ENCODE data around the gene LSM5. TPM values are rescaled to one million over a fixed set of nuclear protein-coding genes. Genes with fewer than 3 reads are reported as not detected.
A peak's percentile ranks its signal among the peaks of the same experiment; 100 is the strongest.
"Not testable (repeated sequence)": the region's sequence is repeated elsewhere in the genome, so short reads cannot be mapped to it uniquely, and the experiment has no call there.

Gene LSM5
- polyA plus RNA-seq, 2 of the 4 experiments (the other 2 are of a cell fraction): 128 to 158 TPM

GRCh38 chr7:32472015-32472414 lies 18.2 kb downstream of the LSM5 start:
- no peaks in the 10 kb centered on the region for H3K9me3 ChIP-seq
- FAIRE-seq (no peak), DNase-seq (ENCODE audit: low read depth in 1 of 2, low spot score in 1 of 2) (no peak), ATAC-seq (no peak)
- H3K4me2 ChIP-seq: no peak overlapping the region
- ChIA-PET CTCF (interaction anchor here (1.2 kb wide), 1 partner anchor 8 kb away, joined by 7 read pairs; no protein-coding TSS in a partner anchor), POLR2A (no interaction called here)
- H3K4me1 ChIP-seq: no peaks in the 10 kb centered on the region
- no peak overlapping the region for H3K4me3 ChIP-seq
- TF ChIP-seq GATA3 (IDR thresholded peaks at IDR 0.05; ENCODE audit: borderline replicate concordance): no peak
- no peak for TF ChIP-seq MAX (IDR thresholded peaks at IDR 0.05)
- TF ChIP-seq POLR2A (IDR thresholded peaks at IDR 0.05; ENCODE audit: low read length): no peak
- TF ChIP-seq POLR2AphosphoS2 (conservative IDR thresholded peaks at IDR 0.05; ENCODE audit: low read length): no peak
- TF ChIP-seq SMC3 (IDR thresholded peaks at IDR 0.05): no peak
- no peak for TF ChIP-seq PBX3 (IDR thresholded peaks at IDR 0.05)
- TF ChIP-seq RNF2 (IDR thresholded peaks at IDR 0.05; ENCODE audit: borderline replicate concordance, low read depth): no peak
- TF ChIP-seq RAD21 (conservative IDR thresholded peaks at IDR 0.05 in 1 of 2, IDR thresholded peaks at IDR 0.05 in 1 of 2): no peak
- no peak for TF ChIP-seq CEBPB (IDR thresholded peaks at IDR 0.05)
- TF ChIP-seq HDAC2 (IDR thresholded peaks at IDR 0.05): no peak
- no peak for TF ChIP-seq MAZ (IDR thresholded peaks at IDR 0.05; ENCODE audit: borderline replicate concordance, low read depth, low read length)
- TF ChIP-seq BHLHE40 (IDR thresholded peaks at IDR 0.05; ENCODE audit: low read depth, low read length): no peak
- no peak for TF ChIP-seq EP300 (IDR thresholded peaks at IDR 0.05)
- TF ChIP-seq ZFP36 (IDR thresholded peaks at IDR 0.05; ENCODE audit: borderline replicate concordance, partially characterized antibody): no peak
- TF ChIP-seq HOXB13 (CRISPR knock-in tag; IDR thresholded peaks at IDR 0.05; ENCODE audit: low read depth): no peak
- no peak for TF ChIP-seq SREBF2 (IDR thresholded peaks at IDR 0.05)
- no peak for TF ChIP-seq CHD4 (IDR thresholded peaks at IDR 0.05; ENCODE audit: borderline replicate concordance)
- TF ChIP-seq MAFK (IDR thresholded peaks at IDR 0.05; ENCODE audit: partially characterized antibody): no peak
- no peak for TF ChIP-seq CBX2 (IDR thresholded peaks at IDR 0.05; ENCODE audit: borderline replicate concordance, low read depth)
- 85% methylated on average over 9 of the region's 9 CpGs for WGBS (ENCODE audit: missing lambda C conversion rate)
- H3K27ac ChIP-seq: no peak overlapping the region

- DNase-seq (ENCODE audit: low read depth in 1 of 2, low spot score in 1 of 2) (no peak), ATAC-seq (no peak), FAIRE-seq (no peak)
- CTCF ChIA-PET: interaction anchor here (1.2 kb wide), 1 partner anchor 9 kb away, joined by 7 read pairs; no protein-coding TSS in a partner anchor
- H3K9me3 ChIP-seq: no peaks in the 10 kb centered on the region
- H3K27ac ChIP-seq: no peak overlapping the region
- H3K4me2 ChIP-seq: no peak overlapping the region
- TF ChIP-seq KDM5A (IDR thresholded peaks at IDR 0.05): no peak
- peak in 1 of 2 experiments; percentile 46; a peak in 2 of 4 replicates for TF ChIP-seq CEBPB (IDR thresholded peaks at IDR 0.05)
- H3K4me1 ChIP-seq: no peaks in the 10 kb centered on the region
- no peak overlapping the region for H3K4me3 ChIP-seq
- POLR2A ChIA-PET: no interaction called here
- WGBS (ENCODE audit: missing lambda C conversion rate): 34% methylated on average over 5 of the region's 5 CpGs
Observed at GRCh38 chr7:32470871-32471270, 19.3 kb downstream of the LSM5 start.

- H3K4me3 ChIP-seq; FAIRE-seq; H3K4me1 ChIP-seq; CTCF ChIA-PET; DNase-seq (ENCODE audit: low read depth in 1 of 2, low spot score in 1 of 2); H3K9me3 ChIP-seq; H3K4me2 ChIP-seq; H3K27ac ChIP-seq; POLR2A ChIA-PET; ATAC-seq: not testable (repeated sequence)
- 94% methylated on average over 1 of the region's 2 CpGs for WGBS (ENCODE audit: missing lambda C conversion rate)
Observed at GRCh38 chr7:32470004-32470403, 20.2 kb downstream of the LSM5 start.

- Histone ChIP-seq H3K4me3 (peak overlapping the region; percentile 37), H3K27ac (0 out of 6 replicates have a peak overlapping the region, but pooled peaks have one; percentile 39 to 40), H3K4me2 (peak overlapping the region; percentile 40; the same call in 2 of the 3 replicates)
- FAIRE-seq; H3K9me3 ChIP-seq; H3K4me1 ChIP-seq; DNase-seq (ENCODE audit: low read depth in 1 of 2, low spot score in 1 of 2); ATAC-seq; POLR2A ChIA-PET: not testable (repeated sequence)
- CTCF ChIA-PET: interaction anchor here (1.6 kb wide), 1 partner anchor 15 kb away, joined by 4 read pairs; no protein-coding TSS in a partner anchor
- 53% methylated on average over 20 of the region's 30 CpGs for WGBS (ENCODE audit: missing lambda C conversion rate)
Observed at GRCh38 chr7:32464641-32465416, 25.4 kb downstream of the LSM5 start.

Data from A549 (cell line).